Kidney (tissue), 14 donors: ENCODE measurements around the gene PTPRK. TPM values are rescaled to one million over a fixed set of nuclear protein-coding genes. Genes with fewer than 3 reads are reported as not detected.

Experiments
- DNase-seq, 5 donors: peaks; one replicate each; pipeline ENCODE4 v3.0.0-alpha.2; 2013 to 2020
- FAIRE-seq: peaks from 2 replicates; lab custom pipeline; 2012; peaks lifted over from hg19 to GRCh38; lab: Jason Lieb, UNC
- H3K27ac ChIP-seq, 2 donors: one replicate each; pipeline ENCODE4 v1.7.0; 2013; ENCODE audit warnings: low read depth in 2 of 2, low read length in 2 of 2, inconsistent platforms in 1 of 2
- H3K27me3 ChIP-seq: one replicate; pipeline ENCODE4 v1.7.1; 2013; ENCODE audit warnings: low read length, inconsistent platforms; ENCODE audit not compliant: control insufficient read depth, insufficient read depth
- H3K36me3 ChIP-seq, 3 donors: one replicate each; pipeline versions ENCODE4 v1.7.0 to v1.7.1; 2013; ENCODE audit warnings: low read length in 3 of 3, control low read depth in 1 of 3, inconsistent platforms in 1 of 3; ENCODE audit not compliant: insufficient read depth in 3 of 3, control insufficient read depth in 2 of 3
- H3K4me1 ChIP-seq, 3 donors: one replicate each; pipeline versions ENCODE4 v1.7.0 to v1.7.1; 2013; ENCODE audit warnings: low read length in 3 of 3, inconsistent platforms in 1 of 3, low read depth in 1 of 3; ENCODE audit not compliant: control insufficient read depth in 2 of 3, insufficient read depth in 2 of 3
- H3K4me3 ChIP-seq, 3 donors: one replicate each; pipeline versions ENCODE4 v1.7.0 to v1.8.1; 2013; ENCODE audit warnings: low read length in 3 of 3, control low read depth in 1 of 3, inconsistent platforms in 1 of 3
- H3K9ac ChIP-seq, 3 donors: one replicate each; pipeline versions ENCODE4 v1.7.0 to v1.7.1; 2013; ENCODE audit warnings: low read length in 3 of 3, control low read depth in 1 of 3, inconsistent platforms in 1 of 3
- H3K9me3 ChIP-seq, 3 donors: one replicate each; pipeline versions ENCODE4 v1.7.0 to v1.7.1; 2013; ENCODE audit warnings: low read length in 3 of 3, control low read depth in 1 of 3, inconsistent platforms in 1 of 3; ENCODE audit not compliant: control insufficient read depth in 2 of 3, insufficient read depth in 1 of 3
- CTCF ChIP-seq: IDR thresholded peaks from 3 replicates; pipeline ENCODE4 v1.5.1; 2012; ENCODE audit warnings: mild to moderate bottlenecking, moderate library complexity, borderline replicate concordance; ENCODE audit not compliant: insufficient read depth; ENCODE audit errors: extremely low read depth
- intact Hi-C: fragments of 100-400 bp; cut with DNase I; formaldehyde crosslinking; loops from one replicate; pipeline ENCODE4 v1.11.1; 2022
- polyA plus RNA-seq: library from polyadenylated mRNA; stranded (reverse); fragments of 350-450 nt; fragmentation: Illumina TruSeq; extraction: RNeasy Lipid Tissue Mini Kit (QIAGEN cat#74804); gene quantifications from one replicate; pipeline ENCODE4 v1.2.3, GENCODE V29; 2014; ENCODE audit warnings: low read depth, low replicate concordance; ENCODE audit not compliant: insufficient read depth
- total RNA-seq: library from RNA; stranded (reverse); fragmentation: NEBNext Ultra II Directional; extraction: Animal tissue kit (Norgen Biotek cat#: 25700); gene quantifications from one replicate; pipeline ENCODE4 v1.2.1, GENCODE V29; 2021
- donor health status: control.
- donor health status: control.
- donor health status: control.
- donor health status: control.
- donor health status: control.
- donor health status: DM: yes; HTN: yes; CAD: no.
- donor health status: Normal renal cell carcinoma (clear cell type).

The PTPRK gene
- total and polyA plus RNA-seq, 2 donors from 2014 or later = 9.2 to 72.8 TPM

- intact Hi-C loops = no loop called here
- FAIRE-seq (no peak), DNase-seq (no peak)
- H3K27ac ChIP-seq = no peak overlapping the region
- no peaks in the 10 kb centered on the region for H3K4me1 ChIP-seq
- H3K36me3 ChIP-seq = peaks cover 0 to 13% (median 7%) of the 10 kb centered on the region in 3 donors
- no peak overlapping the region for H3K4me3 ChIP-seq
- no peaks in the 10 kb centered on the region for H3K9me3 ChIP-seq
- no peaks in the 10 kb centered on the region for H3K27me3 ChIP-seq
- no peak for TF ChIP-seq CTCF
- no peak overlapping the region for H3K9ac ChIP-seq
Observed at GRCh38 chr6:127971386-127971785, 549.0 kb downstream of the PTPRK start.

GRCh38 chr6:127969701-127970100 is 550.7 kb downstream of the PTPRK start:
- intact Hi-C loops = no loop called here
- Histone ChIP-seq H3K9me3 (no peaks in the 10 kb centered on the region), H3K27ac (no peak overlapping the region), H3K27me3 (no peaks in the 10 kb centered on the region), H3K9ac (no peak overlapping the region), H3K4me3 (no peak overlapping the region), H3K36me3 (peaks cover 0 to 8% (median 2%) of the 10 kb centered on the region in 3 donors), H3K4me1 (no peaks in the 10 kb centered on the region)
- no peak for FAIRE-seq
- TF ChIP-seq CTCF = no peak
- DNase-seq = no peak

GRCh38 chr6:127968394-127968793 is 552.0 kb downstream of the PTPRK start:
- Histone ChIP-seq H3K4me1 (no peaks in the 10 kb centered on the region), H3K9me3 (no peaks in the 10 kb centered on the region), H3K27ac (no peak overlapping the region), H3K4me3 (no peak overlapping the region), H3K27me3 (no peaks in the 10 kb centered on the region), H3K9ac (no peak overlapping the region), H3K36me3 (peaks cover 0 to 8% (median 2%) of the 10 kb centered on the region in 3 donors)
- DNase-seq (no peak), FAIRE-seq (no peak)
- intact Hi-C loops = no loop called here
- no peak for TF ChIP-seq CTCF

GRCh38 chr6:127967708-127968107 is 552.7 kb downstream of the PTPRK start:
- Histone ChIP-seq H3K27me3 (no peaks in the 10 kb centered on the region), H3K36me3 (peaks cover 0 to 8% (median 2%) of the 10 kb centered on the region in 3 donors), H3K9ac (no peak overlapping the region), H3K4me3 (no peak overlapping the region), H3K4me1 (no peaks in the 10 kb centered on the region), H3K9me3 (no peaks in the 10 kb centered on the region), H3K27ac (no peak overlapping the region)
- FAIRE-seq = no peak
- intact Hi-C loops = no loop called here
- no peak for TF ChIP-seq CTCF
- no peak for DNase-seq
